NAMALWA (cell line): Measurements from ENCODE around the gene S100A13.

Experiments used
- DNase-seq: peaks from one replicate; pipeline ENCODE4 v3.0.0-alpha.2; 2015; ENCODE audit warnings: low spot score

The S100A13 gene

GRCh38 chr1:153571706-153572105, 55.6 kb downstream of the S100A13 start:
- no peak for DNase-seq

- DNase-seq: no peak
These were observed 56.4 kb downstream of the S100A13 start for GRCh38 chr1:153570874-153571273.

- no peak for DNase-seq
These were observed 57.8 kb downstream of the S100A13 start for GRCh38 chr1:153569465-153569864.
